K562 (cell line): ENCODE results near the gene KMT2D. TPM values are rescaled to one million over a fixed set of nuclear protein-coding genes. Genes with fewer than 3 reads are reported as not detected.
A peak's percentile ranks its signal among the peaks of the same experiment; 100 is the strongest.

Source experiments
- ATAC-seq: fragments of 200-7000 bp; cut with Tn5 transposase; 3 replicates; pipeline ENCODE4 v1.9.1; 2020; ENCODE audit warnings: moderate library complexity
- BruUV-seq: library from RNA; stranded (reverse); fragments of 400-500 nt; replicated peaks from 2 replicates; lab custom pipeline; 2021; lab: Mats Ljungman, UMichigan
- CTCF ChIA-PET: fragments of 300-600 bp; formaldehyde crosslinking; extraction: SDS; loops from one replicate; lab custom pipeline; 2021; ENCODE audit warnings: low intra/inter-chr PET ratio; lab: Yijun Ruan, JAX
- POLR2A ChIA-PET: fragments of 300-600, 350-650 bp; sonication (Branson Sonifier 250); formaldehyde crosslinking; extraction: SDS; loops from one replicate; lab custom pipeline; 2021; ENCODE audit warnings: antibody characterized with exemption, inconsistent platforms; lab: Yijun Ruan, JAX
- DNase-seq, 4 experiments: peaks; one replicate each; pipeline versions ENCODE4 v3.0.0 to v3.0.0-alpha.2; 2011 to 2018; ENCODE audit warnings: low spot score in 3 of 4, mixed read lengths in 3 of 4; ENCODE audit errors: extremely low read depth in 1 of 4
- FAIRE-seq: peaks from 2 replicates; lab custom pipeline; 2011; peaks lifted over from hg19 to GRCh38; lab: Jason Lieb, UNC
- H2AFZ ChIP-seq: 2 replicates; pipeline ENCODE4 v1.6.0; 2011; ENCODE audit warnings: low read depth, low read length, control low read depth, inconsistent platforms
- H3K27ac ChIP-seq: fragments of 200-600 bp; 3 replicates; pipeline ENCODE4 v1.8.0; 2011; ENCODE audit warnings: low read depth, mild to moderate bottlenecking, control low read depth, inconsistent platforms, low read length, moderate library complexity, mixed read lengths; ENCODE audit errors: extremely low read depth
- H3K27me3 ChIP-seq, 2 experiments: fragments of 300-600 bp in 1 of 2; 2 replicates in 1 of 2; 3 replicates in 1 of 2; pipeline versions ENCODE4 v1.6.0 to v1.8.0; 2011; ENCODE audit warnings: inconsistent platforms in 2 of 2, low read length in 2 of 2, mild to moderate bottlenecking in 1 of 2, mixed read lengths in 1 of 2, moderate library complexity in 1 of 2; ENCODE audit not compliant: control insufficient read depth in 2 of 2, insufficient read depth in 2 of 2
- H3K36me3 ChIP-seq: fragments of 300-600 bp; 3 replicates; pipeline ENCODE4 v1.8.0; 2011; ENCODE audit warnings: mild to moderate bottlenecking, low read length, inconsistent platforms; ENCODE audit not compliant: control insufficient read depth, insufficient read depth
- H3K4me1 ChIP-seq, 2 experiments: fragments of 200-600 bp in 1 of 2; replicated peaks in 1 of 2; 2 replicates in 1 of 2; 3 replicates in 1 of 2; pipeline versions ENCODE4 v1.5.1 to v1.8.0; 2011; ENCODE audit warnings: inconsistent platforms in 2 of 2, low read length in 2 of 2, mild to moderate bottlenecking in 1 of 2, mixed read lengths in 1 of 2, moderate library complexity in 1 of 2; ENCODE audit not compliant: control insufficient read depth in 2 of 2, insufficient read depth in 2 of 2
- H3K4me2 ChIP-seq: 2 replicates; pipeline ENCODE4 v1.6.1; 2011; ENCODE audit warnings: low read length, control low read depth, inconsistent platforms, mixed read lengths; ENCODE audit not compliant: insufficient read depth
- H3K4me3 ChIP-seq: fragments of 200-600 bp; sonication (generic), shearing (Covaris generic); 2 replicates; pipeline ENCODE4 v1.5.1; 2016; ENCODE audit warnings: control low read depth, inconsistent platforms
- H3K79me2 ChIP-seq: fragments of 200-600 bp; 3 replicates; pipeline ENCODE4 v1.8.0; 2011; ENCODE audit warnings: low read length, inconsistent platforms; ENCODE audit not compliant: control insufficient read depth, insufficient read depth
- H3K9ac ChIP-seq, 2 experiments: 2 replicates each; pipeline versions ENCODE4 v1.6.0 to v1.6.1; 2011; ENCODE audit warnings: low read depth in 2 of 2, low read length in 2 of 2, control low read depth in 1 of 2, inconsistent platforms in 1 of 2, mild to moderate bottlenecking in 1 of 2, mixed read lengths in 1 of 2; ENCODE audit not compliant: insufficient read depth in 1 of 2
- H3K9me1 ChIP-seq: one replicate; pipeline ENCODE4 v1.6.0; 2011; ENCODE audit warnings: inconsistent platforms, mild to moderate bottlenecking, low read length, moderate library complexity; ENCODE audit not compliant: control insufficient read depth, insufficient read depth
- H3K9me3 ChIP-seq: replicated peaks from 2 replicates; pipeline ENCODE4 v1.5.1; 2011; ENCODE audit warnings: low read depth, low read length, inconsistent platforms; ENCODE audit not compliant: control insufficient read depth, insufficient read depth
- H4K20me1 ChIP-seq: replicated peaks from 2 replicates; pipeline ENCODE4 v1.6.1; 2011; ENCODE audit warnings: low read length, inconsistent platforms, mixed read lengths; ENCODE audit not compliant: control insufficient read depth, insufficient read depth
- CBFB ChIP-seq: sonication (generic); formaldehyde crosslinking; IDR thresholded peaks from 2 replicates; pipeline ENCODE4 v1.4.0; 2020; ENCODE audit warnings: mild to moderate bottlenecking, missing genetic modification reagents
- CC2D1A ChIP-seq: fragments of 450-650 bp; IDR thresholded peaks from 2 replicates; pipeline ENCODE4 v1.6.1; 2017; ENCODE audit warnings: mild to moderate bottlenecking
- CCNT2 ChIP-seq: IDR thresholded peaks from 2 replicates; pipeline ENCODE4 v1.6.1; 2011; ENCODE audit warnings: borderline replicate concordance, low read depth, mild to moderate bottlenecking, moderate library complexity, mixed read lengths, low read length; ENCODE audit not compliant: insufficient read length; ENCODE audit errors: extremely low read depth
- CEBPB ChIP-seq: fragments of 450-650 bp; IDR thresholded peaks from 2 replicates; pipeline ENCODE4 v1.6.1; 2016; ENCODE audit warnings: missing genetic modification characterization, missing compliant biosample characterization
- ELF2 ChIP-seq: fragments of 250-450 bp; sonication (Bioruptor Pico); IDR thresholded peaks from 2 replicates; pipeline ENCODE4 v1.5.0; 2021; ENCODE audit warnings: mild to moderate bottlenecking
- KDM4B ChIP-seq, 2 experiments: fragments of 450-650 bp in 1 of 2; sonication (generic) in 1 of 2; IDR thresholded peaks; 2 replicates each; pipeline ENCODE4 v1.6.1; 2016 to 2017; ENCODE audit warnings: borderline replicate concordance in 2 of 2, antibody characterized with exemption in 1 of 2, low read depth in 1 of 2, mild to moderate bottlenecking in 1 of 2
- MCM7 ChIP-seq, 2 experiments: fragments of 450-650 bp; IDR thresholded peaks; 2 replicates each; pipeline ENCODE4 v1.6.1; 2016 to 2018
- PRPF4 ChIP-seq: fragments of 200-400 bp; formaldehyde crosslinking; IDR thresholded peaks from one replicate; pipeline ENCODE4 v1.6.1; 2017; ENCODE audit warnings: low read length, low read depth, mild to moderate bottlenecking; ENCODE audit not compliant: insufficient read depth, poor library complexity, severe bottlenecking
- PTBP1 ChIP-seq: fragments of 200-400 bp; formaldehyde crosslinking; IDR thresholded peaks from 2 replicates; pipeline ENCODE4 v1.6.1; 2017; ENCODE audit warnings: low read depth, low read length
- ZBTB17 ChIP-seq: fragments of 450-650 bp; formaldehyde crosslinking; IDR thresholded peaks from 2 replicates; pipeline ENCODE4 v1.4.0; 2020; ENCODE audit warnings: mild to moderate bottlenecking
- ZNF197 ChIP-seq: fragments of 200-800 bp; sonication (Bioruptor generic); IDR thresholded peaks from 2 replicates; pipeline ENCODE4 v1.6.1; 2016; ENCODE audit warnings: low read depth, missing genetic modification characterization, missing compliant biosample characterization
- WGBS: fragments of 100-300 bp; shearing (Covaris generic); methylation state at CpG from one replicate; pipeline ENCODE4 v1.1.6; 2016; ENCODE audit warnings: low coverage, mixed read lengths; ENCODE audit not compliant: insufficient coverage; ENCODE audit errors: missing lambda C conversion rate; 5-methylcytosine and 5-hydroxymethylcytosine counted together
- in situ Hi-C: fragments of 300-500 bp; cut with MboI; formaldehyde crosslinking; loops from 4 replicates; pipeline ENCODE4 v1.15.0; 2018; ENCODE audit warnings: inconsistent platforms, mixed read lengths
- intact Hi-C: fragments of 100-400 bp; cut with micrococcal nuclease; formaldehyde crosslinking; loops from 2 replicates; pipeline ENCODE4 v1.14.2; 2022
- polyA plus RNA-seq, 8 experiments: library from polyadenylated mRNA; depleted of rRNA in 4 of 8; stranded (reverse) in 5 of 8; unstranded in 3 of 8; fragments of >200 nt; fragmentation: Nextera tagmentation in 2 of 8; fragmentation: Illumina TruSeq in 1 of 8; extraction: Ambion mirVana in 2 of 8; extraction: Trizol in 1 of 8; gene quantifications; 2 replicates each; pipeline versions ENCODE4 v1.2.1 to v1.2.3, GENCODE V29; 2011 to 2014; ENCODE audit warnings: inconsistent platforms in 1 of 8, missing spikeins in 1 of 8
- total RNA-seq, 7 experiments: library from RNA; depleted of rRNA in 6 of 7; stranded (reverse); fragments of >200 nt in 6 of 7; fragmentation: Illumina TruSeq in 2 of 7; extraction: Trizol in 2 of 7; gene quantifications; 2 replicates each; pipeline versions ENCODE4 v1.2.1 to v1.2.3, GENCODE V29; 2011 to 2021; ENCODE audit warnings: low replicate concordance in 1 of 7
- TF ChIP-seq, protein P1 (sequence below): sonication (generic); IDR thresholded peaks from 2 replicates; pipeline ENCODE4 v1.6.1; 2016
- TF ChIP-seq, protein P2 (sequence below): fragments of 250-450 bp; sonication (Bioruptor Pico); IDR thresholded peaks from 2 replicates; pipeline ENCODE4 v1.5.0; 2021
- TF ChIP-seq, protein P3 (sequence below): conservative IDR thresholded peaks from 2 replicates; pipeline ENCODE4 v1.6.1; 2011; ENCODE audit warnings: low read depth, mild to moderate bottlenecking, low read length; ENCODE audit not compliant: control insufficient read depth

The KMT2D gene
- total and polyA plus RNA-seq, 9 of the 15 experiments (the other 6 are each of a cell fraction or from before 2014, with no cell fraction given), result 0.22 to 93.7 (median 13.7) TPM

DNA sequence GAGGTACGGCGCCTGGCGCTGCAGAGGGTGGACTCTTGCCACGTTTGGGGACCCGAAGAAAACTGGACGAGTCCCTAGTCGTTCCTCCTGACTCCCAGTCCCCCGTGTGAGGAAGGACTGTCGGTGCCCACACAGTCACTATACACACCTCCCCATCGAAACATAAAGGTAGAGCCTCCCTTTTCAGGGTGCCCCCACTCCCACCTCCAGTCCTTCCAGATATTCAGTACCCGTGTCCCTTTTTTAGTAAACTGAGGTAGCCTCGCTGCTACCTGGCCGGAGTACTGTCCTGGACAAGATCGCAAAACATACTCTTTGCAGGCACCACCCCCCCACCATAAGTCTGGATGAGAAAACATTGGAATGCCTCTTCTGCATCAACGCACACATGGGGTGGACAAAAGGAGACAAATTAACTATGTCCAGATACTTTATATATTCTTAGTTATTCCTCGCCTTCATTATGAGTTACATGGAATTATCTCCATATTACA, 610 bp upstream of the KMT2D start (continued):
- TF ChIP-seq ZBTB17, result peak; percentile 52; the same call in 1 of the 2 replicates

DNA sequence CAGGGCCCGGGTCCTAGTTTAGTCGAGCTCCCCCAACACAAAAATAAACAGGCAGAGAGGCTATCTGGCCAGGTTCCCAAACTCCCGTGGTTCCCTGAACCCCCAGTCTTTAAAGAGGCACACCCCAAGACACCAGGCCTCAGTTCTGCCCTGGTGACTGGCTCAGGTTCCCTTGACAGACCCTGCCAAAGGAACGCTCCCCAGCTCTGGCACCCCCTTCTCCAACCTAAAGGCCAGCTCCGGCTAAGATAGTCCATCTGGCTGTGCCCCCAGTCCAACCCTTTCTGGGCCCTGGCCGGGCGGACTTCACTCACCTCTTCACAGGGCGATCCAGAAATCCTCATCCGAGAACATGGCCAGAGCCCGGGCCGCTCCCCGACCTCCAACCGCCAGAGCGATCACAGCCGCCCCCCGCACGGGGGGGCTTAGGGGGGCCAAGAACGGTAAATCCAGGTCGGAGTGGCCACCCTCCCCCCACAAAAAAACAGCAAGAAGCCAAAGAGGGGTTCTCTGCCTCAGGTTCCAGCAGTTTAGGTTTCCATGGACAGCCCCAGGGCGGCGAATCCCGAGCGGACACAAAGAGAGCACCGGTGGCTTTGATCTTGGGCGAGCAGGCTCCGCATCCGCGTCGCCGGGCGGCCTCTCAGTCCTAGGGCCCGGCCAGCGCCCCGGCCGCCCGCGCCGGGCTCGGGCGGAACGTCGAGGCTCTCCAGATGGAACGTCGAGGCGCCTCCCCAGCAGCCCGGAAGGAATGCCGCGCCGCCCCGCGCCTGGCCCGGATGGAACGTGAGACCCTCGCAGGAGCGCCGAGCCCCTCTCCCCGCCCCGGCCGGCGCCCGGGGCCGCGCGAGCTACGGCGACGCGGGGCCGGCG, 1.1 kb downstream of the KMT2D start:
- in situ Hi-C loops (loop anchor here (5.0 kb wide), 2 partner anchors 38 to 173 kb away; no protein-coding TSS in a partner anchor), intact Hi-C loops (loop anchor here (5.0 to 10.0 kb wide), 2 partner anchors 73 to 285 kb away; partner anchors contain the start of genes DNAJC22 and TUBA1B)
- H3K9me1 ChIP-seq, result peaks cover 4% of the 10 kb centered on the region
- H3K27ac ChIP-seq, result peak overlapping the region; percentile 98
- peaks cover 15 to 22% of the 10 kb centered on the region in 2 experiments; a peak in 4 of 5 replicates for H3K4me1 ChIP-seq
- ChIA-PET CTCF (interaction anchor here (2.3 kb wide), 1 partner anchor 175 kb away, joined by 5 read pairs; no protein-coding TSS in a partner anchor), POLR2A (interaction anchor here (0.5 to 6.4 kb wide), 13 partner anchors 9 to 331 kb away, joined by 3 to 40 read pairs (median 3); partner anchors contain the start of genes RHEBL1, TUBA1B and TUBA1C)
- H4K20me1 ChIP-seq, result peaks cover 51% of the 10 kb centered on the region
- H3K27me3 ChIP-seq, result no peaks in the 10 kb centered on the region
- H3K9ac ChIP-seq, result peak overlapping the region; percentile 96 to 98
- H3K36me3 ChIP-seq, result peaks cover 25% of the 10 kb centered on the region
- FAIRE-seq (no peak), ATAC-seq (peak; percentile 9), DNase-seq (peak in 3 of 4 experiments; percentile 16 to 55 (median 40))
- WGBS, result under 1% methylated on average over 53 of the region's 70 CpGs
- H3K4me3 ChIP-seq, result peak overlapping the region; percentile 94
- no peak overlapping the region for H2AFZ ChIP-seq
- peaks cover 73% of the 10 kb centered on the region for H3K79me2 ChIP-seq
- no TSS peak for BruUV-seq
- H3K9me3 ChIP-seq, result no peaks in the 10 kb centered on the region
- peak overlapping the region; percentile 94 for H3K4me2 ChIP-seq
- TF ChIP-seq ELF2 (CRISPR knock-in tag) (no peak), CBFB (CRISPR knock-in tag) (no peak), PTBP1 (no peak), CEBPB (tag) (no peak), CCNT2 (peak; percentile 49), PRPF4 (no peak), MCM7 (IDR thresholded peaks at IDR 0.05) (no peak), ZNF197 (CRISPR knock-in tag) (no peak), CC2D1A (no peak), KDM4B (IDR thresholded peaks at IDR 0.05; ENCODE audit: borderline replicate concordance in 2 of 2, low read depth in 1 of 2) (no peak)
- TF ChIP-seq, protein P1, sequence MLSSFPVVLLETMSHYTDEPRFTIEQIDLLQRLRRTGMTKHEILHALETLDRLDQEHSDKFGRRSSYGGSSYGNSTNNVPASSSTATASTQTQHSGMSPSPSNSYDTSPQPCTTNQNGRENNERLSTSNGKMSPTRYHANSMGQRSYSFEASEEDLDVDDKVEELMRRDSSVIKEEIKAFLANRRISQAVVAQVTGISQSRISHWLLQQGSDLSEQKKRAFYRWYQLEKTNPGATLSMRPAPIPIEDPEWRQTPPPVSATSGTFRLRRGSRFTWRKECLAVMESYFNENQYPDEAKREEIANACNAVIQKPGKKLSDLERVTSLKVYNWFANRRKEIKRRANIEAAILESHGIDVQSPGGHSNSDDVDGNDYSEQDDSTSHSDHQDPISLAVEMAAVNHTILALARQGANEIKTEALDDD, result no peak
- TF ChIP-seq, protein P2, sequence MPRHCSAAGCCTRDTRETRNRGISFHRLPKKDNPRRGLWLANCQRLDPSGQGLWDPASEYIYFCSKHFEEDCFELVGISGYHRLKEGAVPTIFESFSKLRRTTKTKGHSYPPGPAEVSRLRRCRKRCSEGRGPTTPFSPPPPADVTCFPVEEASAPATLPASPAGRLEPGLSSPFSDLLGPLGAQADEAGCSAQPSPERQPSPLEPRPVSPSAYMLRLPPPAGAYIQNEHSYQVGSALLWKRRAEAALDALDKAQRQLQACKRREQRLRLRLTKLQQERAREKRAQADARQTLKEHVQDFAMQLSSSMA, result no peak
- TF ChIP-seq, protein P3, sequence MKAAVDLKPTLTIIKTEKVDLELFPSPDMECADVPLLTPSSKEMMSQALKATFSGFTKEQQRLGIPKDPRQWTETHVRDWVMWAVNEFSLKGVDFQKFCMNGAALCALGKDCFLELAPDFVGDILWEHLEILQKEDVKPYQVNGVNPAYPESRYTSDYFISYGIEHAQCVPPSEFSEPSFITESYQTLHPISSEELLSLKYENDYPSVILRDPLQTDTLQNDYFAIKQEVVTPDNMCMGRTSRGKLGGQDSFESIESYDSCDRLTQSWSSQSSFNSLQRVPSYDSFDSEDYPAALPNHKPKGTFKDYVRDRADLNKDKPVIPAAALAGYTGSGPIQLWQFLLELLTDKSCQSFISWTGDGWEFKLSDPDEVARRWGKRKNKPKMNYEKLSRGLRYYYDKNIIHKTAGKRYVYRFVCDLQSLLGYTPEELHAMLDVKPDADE, result peak; percentile 37; the same call in 1 of the 2 replicates
